ENCODE measurements around the gene NKD1. TPM values are rescaled to one million over a fixed set of nuclear protein-coding genes. Genes with fewer than 3 reads are reported as not detected.

Gene NKD1
- total and polyA plus RNA-seq, 2 of the 8 experiments (the other 6 are each of a cell fraction or from before 2014, with no cell fraction given): 0.70 to 4.5 TPM

GRCh38 chr16:50587543-50587942 is 39.3 kb downstream of the NKD1 start:
- no peak overlapping the region for H2AFZ ChIP-seq (ENCODE audit: low read length)
- peaks cover 0 to 10% (median 6%) of the 10 kb centered on the region in 4 experiments; a peak in 4 of 7 replicates for H3K4me1 ChIP-seq (replicated peaks in 1 of 4; ENCODE audit: control insufficient read depth in 3 of 4, insufficient read depth in 4 of 4, low read length in 3 of 4)
- H2BK120ac ChIP-seq (replicated peaks; ENCODE audit: low read depth, low read length): no peak overlapping the region
- no peaks in the 10 kb centered on the region; the same call in 1 of the 2 replicates for H3K79me1 ChIP-seq (ENCODE audit: low read depth, low read length)
- CTCF ChIA-PET (ENCODE audit: partially characterized antibody): interaction anchor here (0.9 to 16.9 kb wide), 5 partner anchors 21 to 343 kb away, joined by 3 to 279 read pairs (median 3); no protein-coding TSS in a partner anchor
- H3K9me3 ChIP-seq (ENCODE audit: insufficient read depth in 2 of 2, low read depth in 1 of 2, low read length in 1 of 2): no peaks in the 10 kb centered on the region
- 96% methylated on average over 2 of the region's 2 CpGs; no CpG with 5 or more reads in 1 of the 2 experiments for WGBS, 2 experiments (ENCODE audit: extremely low coverage in 1 of 2, insufficient coverage in 1 of 2, insufficient read length in 1 of 2, insufficient replicate concordance in 2 of 2, low coverage in 1 of 2, low lambda C conversion rate in 2 of 2, missing lambda C conversion rate in 1 of 2)
- H2BK20ac ChIP-seq (ENCODE audit: low read length): no peak overlapping the region
- no peak overlapping the region for H3K4me3 ChIP-seq (ENCODE audit: extremely low read depth in 1 of 4, insufficient read depth in 2 of 4, low read depth in 3 of 4, low read length in 4 of 4)
- FAIRE-seq: no peak
- H3K23me2 ChIP-seq (ENCODE audit: low read depth, low read length): 0 out of 2 replicates have a peak, but pooled peaks cover 2% of the 10 kb centered on the region
- no peak overlapping the region for H2BK15ac ChIP-seq (ENCODE audit: low read length)
- H2BK5ac ChIP-seq (ENCODE audit: low read depth, low read length): no peak overlapping the region
- no peak overlapping the region for H3K56ac ChIP-seq (replicated peaks; ENCODE audit: insufficient read length, low read depth, low read length)
- H4K91ac ChIP-seq (replicated peaks; ENCODE audit: insufficient read length, low read length): no peak overlapping the region
- no peak overlapping the region for H4K5ac ChIP-seq (ENCODE audit: insufficient read length, low read depth, low read length)
- DNase-seq (ENCODE audit: low read depth in 1 of 2, low spot score in 2 of 2): no peak
- POLR2A ChIA-PET (ENCODE audit: partially characterized antibody): no interaction called here
- no peak overlapping the region for H3K14ac ChIP-seq (ENCODE audit: insufficient read length)
- no peak overlapping the region for H3K9ac ChIP-seq (replicated peaks in 1 of 4; ENCODE audit: extremely low read depth in 1 of 4, low read depth in 3 of 4, low read length in 3 of 4)
- H3K27ac ChIP-seq (ENCODE audit: low read depth, low read length): no peak overlapping the region
- no peaks in the 10 kb centered on the region for H3K36me3 ChIP-seq (ENCODE audit: control insufficient read depth in 2 of 4, insufficient read depth in 4 of 4, low read length in 3 of 4)
- H3K4ac ChIP-seq (replicated peaks; ENCODE audit: insufficient read length, low read depth, low read length): no peak overlapping the region
- H3K23ac ChIP-seq (ENCODE audit: insufficient read length): no peak overlapping the region
- H3K4me2 ChIP-seq (ENCODE audit: insufficient read depth in 1 of 2, low read depth in 2 of 2, low read length in 2 of 2): no peak overlapping the region
- H3K79me2 ChIP-seq (ENCODE audit: control insufficient read depth in 1 of 2, insufficient read depth in 2 of 2, low read length in 2 of 2): no peaks in the 10 kb centered on the region
- TF ChIP-seq CTBP2 (IDR thresholded peaks at IDR 0.05; ENCODE audit: borderline replicate concordance, insufficient read depth, insufficient read length, low read length): no peak
- TF ChIP-seq SP2 (IDR thresholded peaks at IDR 0.05; ENCODE audit: low read length): no peak
- no peak for TF ChIP-seq YY1 (IDR thresholded peaks at IDR 0.05; ENCODE audit: low read depth, low read length)
- TF ChIP-seq PHF8 (conservative IDR thresholded peaks at IDR 0.05; ENCODE audit: low read depth, low read length): no peak
- H3K18ac ChIP-seq (ENCODE audit: extremely low read depth, low read length): no peak overlapping the region
- H2BK12ac ChIP-seq (ENCODE audit: low read depth, low read length): no peak overlapping the region
- peaks cover 0 to 1% of the 10 kb centered on the region in 2 experiments for H4K20me1 ChIP-seq (replicated peaks in 1 of 2; ENCODE audit: control insufficient read depth in 1 of 2, insufficient read depth in 2 of 2, low read length in 2 of 2)
- H4K8ac ChIP-seq (ENCODE audit: extremely low read depth, insufficient read depth, low read length): no peak overlapping the region
- no peak overlapping the region for H2AK5ac ChIP-seq (ENCODE audit: low read depth, low read length)
- H3K27me3 ChIP-seq (replicated peaks in 1 of 4; ENCODE audit: control insufficient read depth in 3 of 4, extremely low read depth in 1 of 4, insufficient read depth in 3 of 4, low read length in 3 of 4): no peaks in the 10 kb centered on the region

Measured in H1 (cell line).